Psoas muscle (tissue), 8 donors: ENCODE results near the gene CLTCL1. TPM values are rescaled to one million over a fixed set of nuclear protein-coding genes. Genes with fewer than 3 reads are reported as not detected.

Experiments used
- ATAC-seq, 4 donors: fragments of 200-7000 bp; cut with Tn5 transposase; one replicate each; pipeline ENCODE4 v1.9.1; 2020; ENCODE audit warnings: moderate library complexity in 3 of 4, mild to moderate bottlenecking in 2 of 4
- DNase-seq, 2 donors: peaks; one replicate each; pipeline ENCODE4 v3.0.0-alpha.2; 2020
- H3K27ac ChIP-seq: fragments of 200-600 bp; one replicate; pipeline ENCODE4 v1.8.0; 2022
- H3K27me3 ChIP-seq, 3 donors: fragments of 200-600 bp in 1 of 3; one replicate each; pipeline versions ENCODE4 v1.6.1 to v1.8.0; 2013 to 2022; ENCODE audit warnings: low read length in 2 of 3, mild to moderate bottlenecking in 2 of 3, moderate library complexity in 1 of 3; ENCODE audit not compliant: insufficient read depth in 3 of 3
- H3K36me3 ChIP-seq, 2 donors: fragments of 200-600 bp in 1 of 2; one replicate each; pipeline versions ENCODE4 v1.6.1 to v1.8.0; 2013 to 2022; ENCODE audit warnings: low read depth in 1 of 2, mild to moderate bottlenecking in 1 of 2, moderate library complexity in 1 of 2; ENCODE audit not compliant: insufficient read depth in 1 of 2
- H3K4me1 ChIP-seq: fragments of 200-600 bp; one replicate; pipeline ENCODE4 v1.8.0; 2022
- H3K4me3 ChIP-seq: fragments of 200-600 bp; one replicate; pipeline ENCODE4 v1.8.0; 2022; ENCODE audit warnings: mild to moderate bottlenecking
- H3K9me3 ChIP-seq: fragments of 200-600 bp; one replicate; pipeline ENCODE4 v1.8.0; 2022
- CTCF ChIP-seq: fragments of 200-600 bp; IDR thresholded peaks from one replicate; pipeline ENCODE4 v1.8.0; 2022; ENCODE audit warnings: antibody characterized with exemption
- WGBS, 3 donors: extraction: QIAGEN DNeasy Blood & Tissue Kit; methylation state at CpG; one replicate each; pipeline versions ENCODE4 v1.1.6 to v1.1.7; 2013; 5-methylcytosine and 5-hydroxymethylcytosine counted together
- intact Hi-C, 2 donors: fragments of 100-400 bp; cut with DNase I; formaldehyde crosslinking; loops; one replicate each; pipeline versions ENCODE4 v1.11.0 to v1.14.2; 2022
- polyA plus RNA-seq, 3 donors: library from polyadenylated mRNA; stranded (reverse); fragments of 200-250 nt; gene quantifications; one replicate each; pipeline ENCODE4 v1.2.3, GENCODE V29; 2013
- total RNA-seq, 4 donors: library from RNA; stranded (reverse); fragmentation: NEBNext Ultra II Directional in 2 of 4; extraction: Animal tissue kit (Norgen Biotek cat#: 25700) in 2 of 4; gene quantifications; one replicate each; pipeline versions ENCODE4 v1.2.1 to v1.2.4, GENCODE V29; 2021 to 2023
- donor health status: healthy with polysubstance abuse.
- donor health status: DM: no; HTN: no; CAD: no; lungs with moderate emphysema.
- donor health status: Bipolar disorder and iron deficiency.
- donor health status: healthy.
- donor health status: DM: yes; HTN: yes; CAD: no.
- donor health status: DM: no; HTN: no; CAD: no.
- donor health status: DM: no; HTN: no; CAD: no.
- donor health status: DM: yes; HTN: yes; CAD: no.

CLTCL1 gene
- total and polyA plus RNA-seq, 7 donors = 16.8 to 253 (median 92.6) TPM

GRCh38 chr22:19304547-19304946 lies 13.0 kb upstream of the CLTCL1 start:
- DNase-seq (no peak), ATAC-seq (no peak)
- 96 to 97% (median 96%) methylated on average over 5 of the region's 5 CpGs for WGBS, 3 donors
- no peaks in the 10 kb centered on the region for H3K9me3 ChIP-seq
- H3K36me3 ChIP-seq = no peaks in the 10 kb centered on the region
- H3K4me3 ChIP-seq = no peak overlapping the region
- no peak overlapping the region for H3K27ac ChIP-seq
- intact Hi-C loops = loop anchor here (5.0 to 10.0 kb wide), 2 partner anchors 60 to 328 kb away; no protein-coding TSS in a partner anchor
- TF ChIP-seq CTCF = no peak
- H3K4me1 ChIP-seq = no peaks in the 10 kb centered on the region
- H3K27me3 ChIP-seq = no peaks in the 10 kb centered on the region

- no peaks in the 10 kb centered on the region for H3K27me3 ChIP-seq
- ATAC-seq (no peak), DNase-seq (no peak)
- no peaks in the 10 kb centered on the region for H3K36me3 ChIP-seq
- H3K4me1 ChIP-seq = no peaks in the 10 kb centered on the region
- intact Hi-C loops = loop anchor here (5.0 to 10.0 kb wide), 2 partner anchors 61 to 329 kb away; no protein-coding TSS in a partner anchor
- no peak overlapping the region for H3K27ac ChIP-seq
- H3K9me3 ChIP-seq = no peaks in the 10 kb centered on the region
- WGBS, 3 donors = 67 to 71% (median 67%) methylated on average over 1 of the region's 1 CpG
- H3K4me3 ChIP-seq = no peak overlapping the region
- no peak for TF ChIP-seq CTCF
Observed at GRCh38 chr22:19303785-19304184, 12.3 kb upstream of the CLTCL1 start.

GRCh38 chr22:19295733-19296132 lies 4.2 kb upstream of the CLTCL1 start:
- intact Hi-C loops = loop anchor here (5.0 to 10.0 kb wide), 3 partner anchors 92 to 179 kb away; partner anchors contain the start of genes C22orf39 (in 1 of the 2), CDC45 (in 1 of the 2) and UFD1 (in 1 of the 2)
- Histone ChIP-seq H3K27me3 (no peaks in the 10 kb centered on the region), H3K36me3 (no peaks in the 10 kb centered on the region), H3K9me3 (no peaks in the 10 kb centered on the region), H3K27ac (no peak overlapping the region), H3K4me1 (peaks cover 3% of the 10 kb centered on the region), H3K4me3 (no peak overlapping the region)
- DNase-seq (no peak), ATAC-seq (no peak)
- no peak for TF ChIP-seq CTCF

GRCh38 chr22:19292458-19293230 lies 1.1 kb upstream of the CLTCL1 start:
- DNase-seq (peak; percentile 74 to 93), ATAC-seq (peak; percentile 64 to 79 (median 76))
- Histone ChIP-seq H3K27ac (peak overlapping the region; percentile 97), H3K4me1 (peaks cover 31% of the 10 kb centered on the region), H3K9me3 (no peaks in the 10 kb centered on the region), H3K4me3 (peak overlapping the region; percentile 92), H3K36me3 (no peaks in the 10 kb centered on the region), H3K27me3 (no peaks in the 10 kb centered on the region)
- TF ChIP-seq CTCF = no peak
- WGBS, 3 donors = 20 to 44% (median 25%) methylated on average over 23 of the region's 23 CpGs
- intact Hi-C loops = loop anchor here (5.0 to 10.0 kb wide), 3 partner anchors 152 to 182 kb away; partner anchors contain the start of genes C22orf39 (in 2 of the 2), CDC45 (in 1 of the 2) and UFD1 (in 1 of the 2)
